K562 (cell line): ENCODE results near the gene C19orf85. TPM values are rescaled to one million over a fixed set of nuclear protein-coding genes. Genes with fewer than 3 reads are reported as not detected.

Experiments
- CCNT2 ChIP-seq: IDR thresholded peaks from 2 replicates; pipeline ENCODE4 v1.6.1; 2011; ENCODE audit warnings: borderline replicate concordance, low read depth, mild to moderate bottlenecking, moderate library complexity, mixed read lengths, low read length; ENCODE audit not compliant: insufficient read length; ENCODE audit errors: extremely low read depth
- EGR1 ChIP-seq: fragments of 450-650 bp; conservative IDR thresholded peaks from 2 replicates; pipeline ENCODE4 v1.6.1; 2017; ENCODE audit warnings: mild to moderate bottlenecking
- ELK3 ChIP-seq: fragments of 450-650 bp; formaldehyde crosslinking; IDR thresholded peaks from 2 replicates; pipeline ENCODE4 v1.4.0; 2020; ENCODE audit warnings: mild to moderate bottlenecking
- FOXK1 ChIP-seq: sonication (generic); formaldehyde crosslinking; IDR thresholded peaks from 2 replicates; pipeline ENCODE4 v1.8.0; 2022; ENCODE audit warnings: missing genetic modification reagents, mild to moderate bottlenecking, borderline replicate concordance
- HDAC1 ChIP-seq, 2 experiments: fragments of 450-650 bp; IDR thresholded peaks; 2 replicates each; pipeline ENCODE4 v1.6.1; 2016 to 2017; ENCODE audit warnings: inconsistent platforms in 1 of 2, mild to moderate bottlenecking in 1 of 2, moderate library complexity in 1 of 2
- HDAC3 ChIP-seq: fragments of 450-650 bp; IDR thresholded peaks from 2 replicates; pipeline ENCODE4 v1.6.1; 2018; ENCODE audit warnings: borderline replicate concordance, mild to moderate bottlenecking, moderate library complexity; ENCODE audit not compliant: partially characterized antibody
- HMBOX1 ChIP-seq: sonication (generic); IDR thresholded peaks from 2 replicates; pipeline ENCODE4 v1.6.1; 2016
- HMG20B ChIP-seq: fragments of 250-450 bp; sonication (Bioruptor Pico); IDR thresholded peaks from 2 replicates; pipeline ENCODE4 v1.5.0; 2021; ENCODE audit warnings: mild to moderate bottlenecking
- KDM1A ChIP-seq, 2 experiments: fragments of 450-650 bp; IDR thresholded peaks; 2 replicates each; pipeline ENCODE4 v1.6.1; 2016; ENCODE audit warnings: mild to moderate bottlenecking in 2 of 2
- KLF1 ChIP-seq: fragments of 450-650 bp; IDR thresholded peaks from 2 replicates; pipeline ENCODE4 v1.6.1; 2016; ENCODE audit warnings: missing genetic modification characterization, missing compliant biosample characterization
- KLF16 ChIP-seq: IDR thresholded peaks from 2 replicates; pipeline ENCODE4 v1.6.1; 2016; ENCODE audit warnings: antibody characterized with exemption
- L3MBTL2 ChIP-seq: fragments of 450-650 bp; IDR thresholded peaks from 2 replicates; pipeline ENCODE4 v1.6.1; 2016; ENCODE audit warnings: mild to moderate bottlenecking, moderate library complexity
- LARP7 ChIP-seq: fragments of 450-650 bp; IDR thresholded peaks from 2 replicates; pipeline ENCODE4 v1.6.1; 2016
- MED1 ChIP-seq: sonication (generic); formaldehyde crosslinking; IDR thresholded peaks from 2 replicates; pipeline ENCODE4 v1.8.1; 2023; ENCODE audit warnings: missing genetic modification reagents, borderline replicate concordance
- MEIS2 ChIP-seq: fragments of 450-650 bp; IDR thresholded peaks from 2 replicates; pipeline ENCODE4 v1.6.1; 2014; ENCODE audit warnings: mild to moderate bottlenecking; ENCODE audit not compliant: partially characterized antibody
- NCOA6 ChIP-seq: fragments of 450-650 bp; IDR thresholded peaks from 2 replicates; pipeline ENCODE4 v1.6.1; 2017; ENCODE audit warnings: mild to moderate bottlenecking
- NFE2 ChIP-seq: IDR thresholded peaks from 2 replicates; pipeline ENCODE4 v1.6.1; 2014; ENCODE audit warnings: antibody characterized with exemption, low read depth
- POLR2AphosphoS2 ChIP-seq: IDR thresholded peaks from 2 replicates; pipeline ENCODE4 v1.6.1; 2012; ENCODE audit warnings: low read length, improper control_type of control experiment
- SP2 ChIP-seq: IDR thresholded peaks from 2 replicates; pipeline ENCODE4 v1.6.1; 2011; ENCODE audit warnings: mild to moderate bottlenecking, low read depth, low read length, moderate library complexity; ENCODE audit not compliant: poor library complexity, severe bottlenecking; ENCODE audit errors: extremely low read depth
- SRSF9 ChIP-seq: fragments of 200-400 bp; formaldehyde crosslinking; IDR thresholded peaks from 2 replicates; pipeline ENCODE4 v1.6.1; 2017; ENCODE audit warnings: low read depth, low read length, borderline replicate concordance
- STAT5A ChIP-seq: IDR thresholded peaks from 2 replicates; pipeline ENCODE4 v1.6.1; 2012; ENCODE audit warnings: low read length, inconsistent platforms, borderline replicate concordance
- STAT5B ChIP-seq: fragments of 250-450 bp; sonication (Bioruptor Pico); IDR thresholded peaks from 2 replicates; pipeline ENCODE4 v1.8.0; 2021; ENCODE audit warnings: mild to moderate bottlenecking, inconsistent platforms
- ZBTB7A ChIP-seq: IDR thresholded peaks from 2 replicates; pipeline ENCODE4 v1.6.1; 2011; ENCODE audit warnings: low read depth, mild to moderate bottlenecking, low read length, moderate library complexity, borderline replicate concordance; ENCODE audit not compliant: control insufficient read depth
- ZNF12 ChIP-seq: sonication (generic); formaldehyde crosslinking; IDR thresholded peaks from 2 replicates; pipeline ENCODE4 v1.4.0; 2020; ENCODE audit warnings: mild to moderate bottlenecking, missing genetic modification reagents
- ZNF165 ChIP-seq: fragments of 250-450 bp; sonication (Bioruptor Pico); IDR thresholded peaks from 2 replicates; pipeline ENCODE4 v1.4.0; 2020; ENCODE audit warnings: borderline replicate concordance
- ZNF707 ChIP-seq: fragments of 250-450 bp; sonication (Bioruptor Pico); conservative IDR thresholded peaks from 2 replicates; pipeline ENCODE4 v1.8.0; 2022; ENCODE audit warnings: inconsistent platforms, mild to moderate bottlenecking, moderate library complexity
- polyA plus RNA-seq, 8 experiments: library from polyadenylated mRNA; depleted of rRNA in 4 of 8; stranded (reverse) in 5 of 8; unstranded in 3 of 8; fragments of >200 nt; fragmentation: Nextera tagmentation in 2 of 8; fragmentation: Illumina TruSeq in 1 of 8; extraction: Ambion mirVana in 2 of 8; extraction: Trizol in 1 of 8; gene quantifications; 2 replicates each; pipeline versions ENCODE4 v1.2.1 to v1.2.3, GENCODE V29; 2011 to 2014; ENCODE audit warnings: inconsistent platforms in 1 of 8, missing spikeins in 1 of 8
- total RNA-seq, 7 experiments: library from RNA; depleted of rRNA in 6 of 7; stranded (reverse); fragments of >200 nt in 6 of 7; fragmentation: Illumina TruSeq in 2 of 7; extraction: Trizol in 2 of 7; gene quantifications; 2 replicates each; pipeline versions ENCODE4 v1.2.1 to v1.2.3, GENCODE V29; 2011 to 2021; ENCODE audit warnings: low replicate concordance in 1 of 7
- TF ChIP-seq, protein P1 (sequence below): sonication (generic); formaldehyde crosslinking; IDR thresholded peaks from 2 replicates; pipeline ENCODE4 v1.8.1; 2023; ENCODE audit warnings: mild to moderate bottlenecking, missing genetic modification reagents

C19orf85 gene
- total and polyA plus RNA-seq, 9 of the 15 experiments (the other 6 are each of a cell fraction or from before 2014, with no cell fraction given): not detected

- TF ChIP-seq HMBOX1: peak; percentile 85
- no peak for TF ChIP-seq ZNF12 (CRISPR knock-in tag)
- no peak for TF ChIP-seq SRSF9
- TF ChIP-seq ELK3 (CRISPR knock-in tag): no peak
- TF ChIP-seq LARP7: no peak
- peak; percentile 81 for TF ChIP-seq HDAC3
- no peak for TF ChIP-seq NFE2
- TF ChIP-seq ZBTB7A: peak; percentile 82
- no peak for TF ChIP-seq MED1 (CRISPR knock-in tag)
- TF ChIP-seq MEIS2: peak; percentile 81
- peak; percentile 78 for TF ChIP-seq KLF16
- peak; percentile 87 to 95 for TF ChIP-seq KDM1A (IDR thresholded peaks at IDR 0.05)
- TF ChIP-seq NCOA6: no peak
- peak; percentile 52 for TF ChIP-seq STAT5A
- TF ChIP-seq ZNF165: no peak
- no peak for TF ChIP-seq SP2
- TF ChIP-seq POLR2AphosphoS2: no peak
- TF ChIP-seq CCNT2: peak; percentile 76
- TF ChIP-seq HMG20B: no peak
- TF ChIP-seq KLF1 (tag): 0 out of 2 replicates have a peak, but pooled peaks have one; percentile 14
- peak; percentile 94 for TF ChIP-seq L3MBTL2
- TF ChIP-seq, protein P1, sequence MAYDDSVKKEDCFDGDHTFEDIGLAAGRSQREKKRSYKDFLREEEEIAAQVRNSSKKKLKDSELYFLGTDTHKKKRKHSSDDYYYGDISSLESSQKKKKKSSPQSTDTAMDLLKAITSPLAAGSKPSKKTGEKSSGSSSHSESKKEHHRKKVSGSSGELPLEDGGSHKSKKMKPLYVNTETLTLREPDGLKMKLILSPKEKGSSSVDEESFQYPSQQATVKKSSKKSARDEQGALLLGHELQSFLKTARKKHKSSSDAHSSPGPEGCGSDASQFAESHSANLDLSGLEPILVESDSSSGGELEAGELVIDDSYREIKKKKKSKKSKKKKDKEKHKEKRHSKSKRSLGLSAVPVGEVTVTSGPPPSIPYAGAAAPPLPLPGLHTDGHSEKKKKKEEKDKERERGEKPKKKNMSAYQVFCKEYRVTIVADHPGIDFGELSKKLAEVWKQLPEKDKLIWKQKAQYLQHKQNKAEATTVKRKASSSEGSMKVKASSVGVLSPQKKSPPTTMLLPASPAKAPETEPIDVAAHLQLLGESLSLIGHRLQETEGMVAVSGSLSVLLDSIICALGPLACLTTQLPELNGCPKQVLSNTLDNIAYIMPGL (CRISPR knock-in tag): 0 out of 2 replicates have a peak, but pooled peaks have one; percentile 51
- TF ChIP-seq HDAC1 (IDR thresholded peaks at IDR 0.05): peak in 1 of 2 experiments; percentile 93; a peak in 2 of 4 replicates
- no peak for TF ChIP-seq STAT5B
- no peak for TF ChIP-seq ZNF707 (CRISPR knock-in tag)
- no peak for TF ChIP-seq EGR1
- peak; percentile 59; the same call in 1 of the 2 replicates for TF ChIP-seq FOXK1 (CRISPR knock-in tag)
Observed at GRCh38 chr19:55467236-55468053, 2.9 kb upstream of the C19orf85 start (continued).
